Measurements from ENCODE around the gene MAPK14. TPM values are rescaled to one million over a fixed set of nuclear protein-coding genes. Genes with fewer than 3 reads are reported as not detected.
A peak's percentile ranks its signal among the peaks of the same experiment; 100 is the strongest.

MAPK14 gene
- total and polyA plus RNA-seq, 12 donors, result 11.3 to 119 (median 49.3) TPM

DNA sequence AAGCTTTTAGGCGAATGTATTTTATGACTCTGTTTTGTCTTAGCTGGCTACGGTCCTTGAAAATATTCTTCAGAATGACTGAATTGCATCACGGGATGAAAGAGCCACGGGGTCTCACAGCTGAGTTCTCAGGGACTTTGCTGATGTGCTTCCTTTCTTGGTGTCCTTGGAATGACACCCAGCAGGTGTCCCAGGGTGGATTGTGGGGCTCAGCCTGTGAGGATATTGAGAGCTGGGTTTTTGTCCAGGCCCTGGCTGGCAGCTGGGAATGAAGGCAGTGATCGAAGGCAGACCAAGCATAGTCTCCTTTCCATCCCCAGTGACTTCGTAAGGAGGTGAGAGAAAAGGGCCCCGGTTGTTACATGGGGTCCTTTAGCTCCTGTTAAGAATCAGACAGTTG lies 83.9 kb downstream of the MAPK14 start:
- peaks cover 0 to 41% of the 10 kb centered on the region in 2 donors for H3K36me3 ChIP-seq (replicated peaks in 1 of 2)
- H3K27ac ChIP-seq, result no peak overlapping the region
- DNase-seq, result no peak
- intact Hi-C loops (cut with DNase I), result no loop called here
- H3K4me3 ChIP-seq, result no peak overlapping the region
- no peaks in the 10 kb centered on the region for H3K9me3 ChIP-seq (replicated peaks in 1 of 3)
- no peaks in the 10 kb centered on the region for H3K4me1 ChIP-seq (replicated peaks in 1 of 2)
- no peaks in the 10 kb centered on the region for H3K27me3 ChIP-seq
- TF ChIP-seq, protein P1, sequence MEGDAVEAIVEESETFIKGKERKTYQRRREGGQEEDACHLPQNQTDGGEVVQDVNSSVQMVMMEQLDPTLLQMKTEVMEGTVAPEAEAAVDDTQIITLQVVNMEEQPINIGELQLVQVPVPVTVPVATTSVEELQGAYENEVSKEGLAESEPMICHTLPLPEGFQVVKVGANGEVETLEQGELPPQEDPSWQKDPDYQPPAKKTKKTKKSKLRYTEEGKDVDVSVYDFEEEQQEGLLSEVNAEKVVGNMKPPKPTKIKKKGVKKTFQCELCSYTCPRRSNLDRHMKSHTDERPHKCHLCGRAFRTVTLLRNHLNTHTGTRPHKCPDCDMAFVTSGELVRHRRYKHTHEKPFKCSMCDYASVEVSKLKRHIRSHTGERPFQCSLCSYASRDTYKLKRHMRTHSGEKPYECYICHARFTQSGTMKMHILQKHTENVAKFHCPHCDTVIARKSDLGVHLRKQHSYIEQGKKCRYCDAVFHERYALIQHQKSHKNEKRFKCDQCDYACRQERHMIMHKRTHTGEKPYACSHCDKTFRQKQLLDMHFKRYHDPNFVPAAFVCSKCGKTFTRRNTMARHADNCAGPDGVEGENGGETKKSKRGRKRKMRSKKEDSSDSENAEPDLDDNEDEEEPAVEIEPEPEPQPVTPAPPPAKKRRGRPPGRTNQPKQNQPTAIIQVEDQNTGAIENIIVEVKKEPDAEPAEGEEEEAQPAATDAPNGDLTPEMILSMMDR (IDR thresholded peaks at IDR 0.05), result no peak
- no peak for TF ChIP-seq POLR2A (IDR thresholded peaks at IDR 0.05)
- WGBS, 4 donors, result 83 to 93% (median 86%) methylated on average over 6 to 7 of the region's 7 CpGs

DNA sequence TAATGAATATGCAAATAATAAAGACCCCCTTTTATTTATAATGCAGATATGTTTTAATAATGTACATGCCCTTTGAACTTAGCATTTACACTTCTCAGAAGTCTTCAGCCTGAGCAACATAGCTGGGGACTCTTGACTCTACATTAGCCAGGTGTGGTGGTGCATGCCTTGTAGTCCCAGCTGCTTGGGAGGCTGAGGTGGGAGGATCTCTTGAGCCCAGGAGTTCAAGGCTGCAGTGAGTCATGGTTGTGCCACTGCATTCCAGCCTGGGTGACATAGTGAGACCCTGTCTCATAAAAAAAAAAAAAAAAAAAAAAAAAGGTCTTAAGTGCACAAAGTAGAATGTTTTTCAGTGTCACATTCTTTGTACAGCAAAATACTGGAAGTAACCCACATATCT lies 85.4 kb downstream of the MAPK14 start:
- Histone ChIP-seq H3K27ac (no peak overlapping the region), H3K9me3 (replicated peaks in 1 of 3) (no peaks in the 10 kb centered on the region), H3K4me1 (replicated peaks in 1 of 2) (no peaks in the 10 kb centered on the region), H3K4me3 (no peak overlapping the region), H3K27me3 (no peaks in the 10 kb centered on the region), H3K36me3 (replicated peaks in 1 of 2) (peaks cover 0 to 32% of the 10 kb centered on the region in 2 donors)
- intact Hi-C loops (cut with DNase I), result no loop called here
- DNase-seq, result peak in 1 of 7 donors; percentile 39
- TF ChIP-seq POLR2A (IDR thresholded peaks at IDR 0.05), result no peak
- TF ChIP-seq, protein P1 (IDR thresholded peaks at IDR 0.05), result no peak

DNA sequence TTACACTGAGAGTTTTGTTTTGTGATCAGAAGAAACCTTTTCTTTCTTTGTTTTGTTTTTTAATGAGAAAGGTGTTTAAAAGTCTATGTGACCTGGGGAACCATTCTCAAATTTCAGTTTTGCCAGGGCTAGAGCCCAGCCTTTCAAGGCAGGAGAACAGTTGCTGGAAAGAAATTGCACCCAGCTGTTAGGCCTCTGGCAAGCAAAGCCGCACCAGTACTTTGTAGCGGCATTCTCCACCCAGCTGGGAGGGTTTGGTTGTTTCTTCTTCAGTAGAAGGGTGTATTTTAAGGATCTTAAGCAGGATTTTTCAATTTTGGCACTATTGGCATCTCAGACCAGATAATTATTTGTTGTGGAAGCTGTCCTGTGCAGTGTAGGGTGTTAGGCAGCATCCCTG lies 86.1 kb downstream of the MAPK14 start:
- H3K4me1 ChIP-seq (replicated peaks in 1 of 2), result no peaks in the 10 kb centered on the region
- no peak for DNase-seq
- no peaks in the 10 kb centered on the region for H3K9me3 ChIP-seq (replicated peaks in 1 of 3)
- no peak overlapping the region for H3K4me3 ChIP-seq
- 88 to 95% (median 91%) methylated on average over 2 of the region's 2 CpGs for WGBS, 4 donors
- TF ChIP-seq POLR2A (IDR thresholded peaks at IDR 0.05), result no peak
- TF ChIP-seq, protein P1 (IDR thresholded peaks at IDR 0.05), result no peak
- H3K27ac ChIP-seq, result no peak overlapping the region
- no peaks in the 10 kb centered on the region for H3K27me3 ChIP-seq
- intact Hi-C loops (cut with DNase I), result no loop called here
- H3K36me3 ChIP-seq (replicated peaks in 1 of 2), result peaks cover 0 to 25% of the 10 kb centered on the region in 2 donors

DNA sequence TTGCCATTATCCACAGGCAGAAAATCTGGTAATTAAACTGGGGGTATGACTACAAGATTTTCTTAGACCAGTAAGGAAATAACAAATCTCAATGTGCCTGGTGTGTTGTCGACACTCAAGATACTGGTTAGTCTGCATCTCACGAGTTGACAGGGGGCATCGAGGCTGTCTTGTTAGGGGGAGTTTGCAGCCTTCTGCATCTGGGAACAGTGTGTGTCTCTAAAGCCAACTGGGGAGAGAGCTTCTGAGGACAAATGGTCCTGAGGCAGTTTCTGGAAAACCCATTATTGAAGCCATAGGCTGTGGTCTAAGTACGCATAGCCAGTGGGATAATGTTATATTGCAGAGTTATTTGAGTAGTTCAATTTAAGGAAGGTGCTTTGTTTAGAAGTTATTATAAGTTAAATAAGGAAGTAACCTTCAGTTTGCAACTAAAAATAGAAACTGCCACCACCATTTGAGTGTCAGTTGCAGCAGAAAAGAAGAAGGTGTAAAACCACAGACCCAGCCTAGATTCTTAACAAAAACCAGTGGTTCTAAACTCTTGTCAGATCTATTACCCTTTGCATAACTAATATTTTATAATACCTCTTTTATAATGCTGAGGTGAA lies 87.3 kb downstream of the MAPK14 start:
- no peak for DNase-seq
- TF ChIP-seq, protein P1 (IDR thresholded peaks at IDR 0.05), result no peak
- no peak for TF ChIP-seq POLR2A (IDR thresholded peaks at IDR 0.05)
- H3K27ac ChIP-seq, result no peak overlapping the region
- H3K4me1 ChIP-seq (replicated peaks in 1 of 2), result no peaks in the 10 kb centered on the region
- intact Hi-C loops (cut with DNase I), result no loop called here
- 67 to 77% (median 69%) methylated on average over 4 of the region's 4 CpGs for WGBS, 4 donors
- H3K36me3 ChIP-seq (replicated peaks in 1 of 2), result peaks cover 0 to 14% of the 10 kb centered on the region in 2 donors
- H3K4me3 ChIP-seq, result no peak overlapping the region
- H3K27me3 ChIP-seq, result no peaks in the 10 kb centered on the region
- no peaks in the 10 kb centered on the region for H3K9me3 ChIP-seq (replicated peaks in 1 of 3)
